Activated CD4-positive, alpha-beta T cell treated with anti-CD3 and anti-CD28 coated beads for 24 hours (primary cell): Measurements from ENCODE around the gene UBAP1.
"Not testable (repeated sequence)": the region's sequence is repeated elsewhere in the genome, so short reads cannot be mapped to it uniquely, and the experiment has no call there.

Experiments used
- DNase-seq, 2 donors: peaks; one replicate each; pipeline ENCODE4 v3.0.0-alpha.2; 2020; ENCODE audit warnings: low read depth in 2 of 2

UBAP1 gene

GRCh38 chr9:34224349-34224748 is 45.5 kb downstream of the UBAP1 start:
- DNase-seq: no peak

DNA sequence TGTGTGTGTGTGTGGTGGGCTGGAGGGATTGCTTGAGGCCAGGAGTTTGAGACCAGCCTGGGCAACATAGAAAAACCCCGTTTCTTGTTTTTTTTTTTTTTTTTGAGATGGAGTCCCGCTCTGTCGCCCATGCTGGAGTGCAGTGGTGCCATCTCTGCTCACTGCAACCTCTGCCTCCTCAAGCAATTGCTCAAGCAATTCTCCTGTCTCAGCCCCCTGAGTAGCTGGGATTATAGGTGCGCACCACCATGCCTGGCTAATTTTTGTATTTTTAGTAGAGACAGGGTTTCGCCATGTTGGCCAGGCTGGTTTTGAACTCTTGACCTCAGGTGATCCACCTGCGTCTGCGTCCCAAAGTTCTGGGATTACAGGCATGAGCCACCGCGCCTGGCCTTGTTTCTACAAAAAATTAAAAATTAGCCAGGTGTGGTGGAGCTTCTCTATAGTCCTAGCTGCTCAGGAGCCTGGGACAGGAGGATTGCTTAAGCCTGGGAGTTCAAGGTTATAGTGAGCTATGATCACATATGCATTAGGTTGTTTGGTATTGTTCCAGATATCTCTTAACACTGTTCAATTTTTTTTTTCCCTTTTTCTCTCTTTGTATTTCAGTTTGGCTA is 47.4 kb downstream of the UBAP1 start:
- DNase-seq: not testable (repeated sequence)

- no peak for DNase-seq
Observed at GRCh38 chr9:34227445-34227844, 48.6 kb downstream of the UBAP1 start.

- DNase-seq: no peak
Observed at GRCh38 chr9:34230556-34230955, 51.7 kb downstream of the UBAP1 start.

DNA sequence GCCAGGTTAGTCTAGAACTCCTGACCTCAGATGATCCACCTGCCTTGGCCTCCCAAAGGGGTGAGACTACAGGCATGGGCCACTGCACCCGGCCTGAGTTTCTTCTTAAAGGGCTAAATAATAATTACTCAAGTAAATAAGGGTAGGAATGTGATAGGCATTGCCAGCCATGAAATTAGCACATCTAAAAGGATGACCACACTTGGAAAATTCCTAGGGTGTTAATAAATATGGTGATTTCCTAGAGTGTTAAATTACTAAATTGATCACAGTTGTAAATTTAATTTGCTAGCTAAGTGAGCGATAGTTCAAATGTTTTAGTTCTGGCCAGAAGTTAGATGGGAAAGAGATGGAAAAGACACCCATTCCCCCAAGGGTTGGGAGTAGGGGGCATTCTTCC is 53.4 kb downstream of the UBAP1 start:
- DNase-seq: no peak

DNA sequence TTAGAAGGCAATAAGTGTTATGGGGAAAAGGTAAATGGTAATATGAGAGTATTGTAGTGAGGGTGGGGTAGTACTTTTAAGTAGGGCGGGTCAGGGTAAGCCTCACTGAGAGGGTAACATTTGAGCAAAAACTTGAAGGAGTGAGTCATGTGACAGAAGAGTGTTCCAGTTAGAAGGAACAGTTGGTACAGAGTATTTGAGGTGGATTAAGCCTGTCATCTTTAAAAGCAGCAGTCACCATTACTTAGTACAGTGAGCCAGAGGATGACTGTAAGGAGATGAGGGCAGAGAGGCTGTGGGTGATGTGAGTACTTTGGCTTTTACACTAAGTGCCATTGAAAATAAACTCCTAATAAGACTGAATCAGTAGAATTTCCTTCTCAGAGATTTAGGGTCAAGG is 54.8 kb downstream of the UBAP1 start:
- no peak for DNase-seq

DNA sequence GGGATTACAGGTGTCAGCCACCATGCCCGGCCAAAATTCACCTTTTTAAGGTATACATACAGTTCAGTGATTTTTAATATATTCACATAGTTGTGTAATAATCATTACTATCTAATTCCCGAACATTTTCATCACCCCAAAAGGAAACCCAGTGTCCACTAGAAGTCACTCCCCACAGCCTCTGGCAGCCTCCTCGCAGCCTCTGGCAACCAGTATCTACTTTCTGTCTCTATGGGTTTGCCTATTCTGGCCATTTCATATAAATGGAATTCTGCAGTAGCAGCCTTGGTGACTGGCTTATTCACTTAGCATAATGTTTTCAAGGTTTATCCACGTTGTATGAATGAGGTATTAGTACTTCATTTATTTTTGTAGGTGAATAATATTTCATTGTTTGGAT is 59.0 kb downstream of the UBAP1 start:
- DNase-seq: no peak

DNA sequence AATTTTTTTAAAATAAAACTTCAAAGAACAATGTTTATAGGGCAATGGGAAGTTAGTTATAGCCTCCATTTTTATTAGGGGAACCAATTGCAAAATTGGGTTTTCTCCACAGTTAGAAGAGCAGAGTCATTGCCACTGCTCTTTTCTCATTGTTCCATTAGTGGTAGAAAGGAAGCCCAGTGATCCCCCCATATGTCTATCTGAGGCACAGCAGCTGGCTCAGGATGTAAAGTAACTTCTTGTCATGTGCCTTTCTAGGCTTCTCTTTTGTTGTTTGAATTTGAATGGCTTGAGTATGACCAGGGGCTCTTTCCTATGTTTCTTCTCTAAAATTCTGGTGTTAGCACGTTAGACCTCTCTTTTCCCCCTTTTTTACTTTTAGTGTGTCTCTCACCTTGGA is 61.2 kb downstream of the UBAP1 start:
- DNase-seq: no peak

DNA sequence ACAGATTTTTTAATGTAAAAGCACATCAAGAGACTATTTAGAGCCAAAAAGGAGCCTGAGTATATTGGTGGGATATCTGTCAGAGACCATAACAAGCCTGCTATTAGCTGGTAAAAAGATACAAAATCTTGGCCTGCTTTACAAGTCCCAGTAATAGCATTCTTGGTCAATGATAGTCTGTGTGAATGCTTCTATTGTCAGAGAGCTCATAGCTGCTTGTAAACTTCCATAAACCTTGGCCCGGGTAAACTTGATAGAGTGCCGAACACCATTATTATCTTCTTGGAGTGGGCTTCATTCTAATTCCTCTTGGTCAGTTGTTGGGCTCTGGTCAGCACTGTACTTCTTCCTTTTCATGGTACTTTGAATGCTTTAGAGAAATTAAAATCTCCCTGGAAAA is 64.0 kb downstream of the UBAP1 start:
- no peak for DNase-seq

DNA sequence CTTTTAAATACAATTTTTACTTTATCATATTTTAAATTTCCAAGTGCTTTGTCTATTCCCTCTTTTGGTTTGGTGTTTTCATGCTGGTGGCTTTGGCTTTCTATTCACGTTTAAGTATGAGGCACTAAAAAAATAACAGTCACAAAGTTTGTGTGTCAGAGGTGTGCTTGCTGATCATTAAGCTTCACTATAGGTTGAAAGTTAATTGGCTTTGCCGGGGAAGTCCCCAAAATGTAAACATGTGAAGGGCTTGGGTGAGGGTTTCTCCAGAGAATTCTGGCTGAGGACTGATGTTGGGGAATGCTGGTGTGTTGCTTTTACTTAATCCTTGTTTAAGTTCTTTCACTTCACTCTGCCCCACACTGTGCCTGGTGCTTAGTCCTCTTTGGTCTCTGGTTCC is 66.4 kb downstream of the UBAP1 start:
- DNase-seq: not testable (repeated sequence)

- no peak for DNase-seq
Observed at GRCh38 chr9:34246453-34246852, 67.6 kb downstream of the UBAP1 start.

DNA sequence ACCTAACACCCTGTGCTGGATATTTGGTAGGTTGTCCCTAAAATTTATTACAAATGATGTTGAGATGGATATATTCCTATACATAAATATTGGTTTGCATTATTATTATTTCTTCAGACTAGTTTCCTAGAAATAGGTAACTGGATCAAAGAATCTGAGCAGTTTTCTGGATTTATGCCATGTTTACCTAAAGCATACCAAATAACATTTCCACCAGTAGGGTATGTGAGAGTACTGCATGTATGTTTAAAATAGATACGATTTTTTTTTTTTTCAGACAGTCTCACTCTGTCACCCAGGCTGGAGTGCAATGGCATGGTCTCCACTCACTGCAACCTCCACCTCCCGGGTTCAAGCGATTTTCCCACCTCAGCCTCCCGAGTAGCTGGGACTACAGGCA is 68.9 kb downstream of the UBAP1 start:
- DNase-seq: not testable (repeated sequence)

- no peak for DNase-seq
Observed at GRCh38 chr9:34249274-34249673, 70.4 kb downstream of the UBAP1 start.

DNA sequence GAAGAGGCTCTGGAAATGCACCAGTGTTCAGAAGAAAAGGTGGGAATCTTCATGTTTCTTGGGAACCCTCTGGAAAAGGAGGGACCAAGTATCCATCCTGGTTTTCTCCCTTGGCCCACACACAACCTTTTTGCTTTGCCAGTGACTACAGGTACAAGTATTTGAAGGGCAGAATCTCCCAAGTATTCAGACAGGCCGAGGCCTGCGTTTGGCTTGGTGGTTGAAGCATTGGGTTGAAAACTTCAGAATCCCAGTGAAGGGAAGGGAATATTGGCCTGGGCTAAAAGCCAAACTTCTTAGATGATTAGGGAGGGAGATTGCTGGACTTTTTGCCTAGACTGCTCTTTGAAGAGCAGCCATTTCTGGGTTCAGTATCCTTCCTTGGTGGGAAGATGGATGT is 71.9 kb downstream of the UBAP1 start:
- DNase-seq: no peak

DNA sequence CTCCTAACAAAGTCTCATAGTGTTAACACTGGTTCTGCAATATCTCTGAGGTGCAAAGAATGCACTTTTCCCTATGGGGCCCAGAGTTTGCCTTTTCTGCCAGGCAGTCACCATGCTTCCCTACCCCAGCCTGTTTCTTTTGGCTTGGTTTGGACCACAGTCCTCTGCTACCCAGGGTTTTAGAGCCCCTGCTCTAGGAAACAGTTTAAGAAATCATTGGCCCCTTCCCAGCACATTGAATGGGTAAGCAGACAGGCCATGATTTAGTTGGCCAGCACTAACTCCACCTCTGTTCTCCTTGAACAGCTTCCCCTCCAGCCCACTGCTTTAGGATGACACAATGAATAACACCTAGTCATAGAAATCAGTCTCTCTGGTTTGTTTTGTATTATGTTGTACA is 73.2 kb downstream of the UBAP1 start:
- DNase-seq: no peak

DNA sequence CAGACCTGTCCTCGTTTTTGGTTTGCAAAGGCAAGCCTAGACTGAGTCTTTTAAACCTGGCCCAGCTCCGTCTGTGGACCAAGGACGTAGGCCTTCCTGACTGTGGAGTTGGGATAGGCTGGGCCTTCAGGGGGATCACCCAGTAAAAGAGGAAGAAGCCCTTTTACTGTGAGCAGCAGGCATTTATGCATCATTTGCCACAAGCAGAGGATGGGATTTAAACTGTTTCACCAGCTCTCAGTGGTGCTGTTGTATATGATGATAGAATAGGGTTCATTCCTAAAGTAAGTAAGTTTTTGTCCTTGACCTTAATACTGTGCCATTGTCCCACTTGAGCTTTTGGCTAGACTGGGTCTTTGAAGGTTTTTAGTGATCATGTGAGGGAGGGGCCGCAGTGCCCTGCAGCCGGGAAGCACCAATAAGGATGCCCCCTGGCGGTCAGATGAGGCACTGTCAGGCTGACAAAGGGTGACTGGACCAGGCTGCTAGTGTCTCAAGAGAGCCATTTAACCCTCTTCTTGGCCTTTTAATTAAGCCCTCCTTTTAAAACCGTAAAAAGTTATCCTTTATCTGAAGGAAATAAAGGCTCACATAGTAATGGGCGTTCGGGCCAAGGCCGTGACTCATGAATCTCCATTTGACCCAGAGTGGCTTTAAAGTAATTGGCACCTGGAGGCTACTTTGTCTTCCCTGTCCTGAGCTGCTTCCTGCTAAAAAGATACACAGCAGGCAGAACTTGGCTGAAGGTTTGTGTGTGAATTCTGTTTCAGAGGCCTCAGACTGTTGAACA is 74.0 kb downstream of the UBAP1 start:
- peak; percentile 50 to 58 for DNase-seq

DNA sequence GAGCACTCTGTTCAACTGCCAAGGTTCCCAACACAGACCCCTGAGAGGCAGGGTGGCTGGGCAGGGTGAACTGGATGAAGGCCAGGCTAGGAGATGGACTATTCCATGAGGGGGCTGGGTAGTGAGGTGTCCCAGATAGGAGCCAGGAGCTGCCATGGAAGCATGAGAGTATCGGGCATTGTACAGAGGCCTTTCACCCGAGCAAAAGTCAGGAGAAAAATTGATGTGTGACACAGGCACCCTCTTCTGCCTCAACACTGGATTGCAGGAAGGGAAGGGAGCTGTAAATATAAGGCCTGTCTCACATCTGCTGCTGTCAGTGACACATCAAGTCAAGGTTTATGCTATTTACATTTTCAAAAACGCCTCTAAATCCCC is 74.6 kb downstream of the UBAP1 start:
- no peak for DNase-seq

DNA sequence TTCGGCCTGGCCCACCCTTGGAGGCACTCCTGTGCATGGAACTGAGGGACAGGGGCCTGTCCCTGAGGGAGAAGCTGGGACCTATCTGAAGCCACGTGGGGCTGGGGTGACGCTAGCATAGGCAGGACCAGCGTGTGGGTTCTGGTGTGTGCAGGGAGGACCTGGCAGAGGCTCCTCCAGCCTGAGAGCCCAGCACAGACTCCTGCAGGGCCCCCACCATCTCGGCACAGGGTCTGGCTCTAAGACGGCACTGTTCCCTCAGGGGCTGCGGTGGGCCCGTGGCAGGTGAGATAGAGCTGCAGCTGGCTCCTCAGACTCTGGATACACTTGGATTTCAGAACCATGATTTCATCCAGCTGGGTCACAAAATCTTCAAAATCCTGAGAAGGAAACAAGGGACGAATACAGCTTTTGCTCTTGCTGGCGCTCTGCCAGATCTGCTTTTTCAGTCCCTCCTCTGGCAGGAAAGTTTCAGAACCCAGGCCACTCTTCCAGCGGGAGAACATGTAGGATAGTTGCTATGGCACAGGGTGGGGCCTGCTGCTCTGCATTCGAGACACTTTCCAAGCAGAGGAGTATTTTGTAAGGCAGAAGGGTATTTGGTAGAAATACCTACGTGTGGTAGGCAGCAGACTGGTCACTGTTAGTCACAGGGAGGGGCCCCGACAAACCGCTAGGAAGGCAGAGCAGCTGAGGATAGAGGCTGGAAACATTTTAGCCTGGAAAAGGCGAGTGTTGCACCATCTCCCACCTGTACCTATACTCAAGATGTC is 75.5 kb downstream of the UBAP1 start:
- no peak for DNase-seq

DNA sequence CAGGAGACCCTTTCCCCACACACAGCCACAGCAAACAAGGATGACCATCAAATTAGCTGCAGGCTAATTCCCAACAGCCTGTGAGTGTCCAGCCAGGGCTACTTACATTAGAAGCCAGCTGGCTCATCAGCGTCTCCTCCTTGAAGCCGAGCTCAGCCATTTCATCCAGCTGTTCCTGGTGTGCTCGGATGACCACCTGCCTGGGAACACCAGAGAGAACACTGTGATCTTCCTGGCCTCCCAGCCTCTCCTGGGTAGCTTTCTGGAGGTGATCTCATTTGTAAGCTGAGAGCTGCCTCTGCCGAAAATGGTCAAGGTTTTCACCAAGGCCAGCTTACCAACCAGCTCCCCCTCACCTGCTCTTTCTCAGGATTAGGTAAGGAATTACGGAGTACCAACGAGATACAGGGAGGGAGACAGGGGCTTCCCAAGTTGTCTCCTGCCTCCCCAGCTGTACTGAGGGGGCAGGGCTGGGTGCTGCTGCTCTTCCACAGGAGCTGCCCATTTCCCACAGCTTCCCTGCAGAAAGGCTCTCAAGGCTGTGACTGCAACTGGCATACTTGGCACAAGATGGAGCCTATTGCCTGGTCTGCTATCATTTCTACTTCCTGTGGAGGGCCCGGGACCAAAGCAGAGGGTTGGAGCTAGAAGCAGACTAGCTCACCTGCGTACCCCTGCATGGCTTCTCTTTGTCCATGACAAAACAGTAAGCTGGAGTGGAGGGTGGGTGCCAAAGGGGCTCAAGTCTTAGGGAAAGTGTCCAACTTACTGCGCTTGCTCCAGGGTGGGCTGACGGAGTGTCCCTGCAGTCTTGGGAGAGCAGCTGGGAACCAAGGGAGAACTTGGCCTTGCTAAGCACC is 76.4 kb downstream of the UBAP1 start:
- no peak for DNase-seq

DNA sequence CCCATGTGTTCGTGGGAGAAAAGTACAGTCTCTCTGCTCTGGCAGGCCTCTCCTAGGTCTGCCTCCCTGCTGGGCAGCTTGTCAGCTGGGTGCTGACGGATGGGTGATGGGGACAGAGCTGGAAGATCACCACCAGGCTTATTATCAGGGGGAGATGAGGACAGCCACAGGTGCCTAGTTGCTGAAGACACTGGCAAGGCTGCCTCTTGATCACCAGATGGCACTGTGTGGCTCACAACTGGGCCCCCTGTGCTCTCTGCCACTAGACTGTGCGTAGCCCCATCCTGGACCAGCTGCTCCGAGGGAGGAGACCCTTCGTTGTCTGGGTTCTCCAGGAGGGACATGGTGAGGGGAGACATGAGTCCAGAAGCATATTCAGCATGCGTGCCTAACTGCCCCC is 77.3 kb downstream of the UBAP1 start:
- no peak for DNase-seq

DNA sequence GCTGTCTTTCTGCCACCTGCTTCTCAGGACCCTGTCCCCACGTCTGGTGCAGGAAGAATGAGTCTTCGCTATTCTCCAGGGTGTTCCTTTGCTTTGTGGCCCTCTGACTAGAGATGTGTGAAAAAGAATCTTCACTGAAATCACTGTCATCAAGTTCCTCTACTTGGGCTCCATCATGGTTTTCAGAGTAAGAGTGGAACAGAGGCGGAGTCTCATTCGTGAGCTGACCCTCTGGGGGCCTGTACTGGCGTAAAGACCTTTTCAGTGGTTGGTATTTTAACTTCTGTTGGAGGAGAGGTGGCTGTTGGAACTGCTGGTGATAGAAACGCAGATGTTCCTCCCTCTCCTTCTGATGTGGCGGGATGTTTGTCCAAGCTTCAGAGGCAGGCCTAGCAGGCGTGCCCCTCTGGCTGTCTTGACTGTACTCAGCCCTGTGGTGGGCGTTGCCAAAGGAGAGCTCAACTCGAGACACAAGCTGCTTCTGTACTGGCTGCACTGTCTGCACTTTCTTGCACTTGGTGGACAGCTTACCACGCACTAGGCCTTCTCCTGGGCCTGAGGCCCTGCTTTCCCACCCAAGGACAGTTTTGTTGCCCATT is 78.2 kb downstream of the UBAP1 start:
- DNase-seq: no peak

GRCh38 chr9:34259315-34259714 is 80.5 kb downstream of the UBAP1 start:
- DNase-seq: no peak
